AML-193 (cell line): ENCODE measurements around the gene ENGASE.
A peak's percentile ranks its signal among the peaks of the same experiment; 100 is the strongest.

Experiments
- DNase-seq, 2 experiments: peaks; one replicate each; lab custom pipeline; 2025; lab: John Stamatoyannopoulos, UW

The ENGASE gene

DNA sequence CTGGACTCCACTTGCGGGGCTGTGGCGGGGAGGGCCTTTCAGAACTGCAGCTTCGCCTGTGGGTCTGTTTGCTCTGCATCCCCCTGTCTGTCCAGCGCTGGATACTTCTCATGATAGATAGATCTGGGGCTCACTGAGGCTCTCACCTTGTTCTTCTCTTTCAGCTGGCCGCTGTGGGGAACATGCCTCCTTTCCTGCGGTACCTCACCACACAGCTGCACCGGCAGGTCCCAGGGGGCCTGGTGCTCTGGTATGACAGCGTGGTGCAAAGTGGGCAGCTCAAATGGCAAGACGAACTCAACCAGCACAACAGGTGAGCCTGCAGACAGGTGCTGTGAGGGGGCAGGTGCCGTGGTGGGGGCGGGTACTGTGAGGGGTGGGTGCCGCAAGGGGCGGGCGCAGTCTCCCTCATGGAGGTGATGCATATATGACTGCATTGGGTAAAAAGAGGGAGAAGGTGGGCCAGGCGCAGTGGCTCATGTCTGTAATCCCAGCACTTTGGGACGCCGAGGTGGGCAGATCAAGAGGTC, 6.2 kb downstream of the ENGASE start:
- no peak for DNase-seq

DNA sequence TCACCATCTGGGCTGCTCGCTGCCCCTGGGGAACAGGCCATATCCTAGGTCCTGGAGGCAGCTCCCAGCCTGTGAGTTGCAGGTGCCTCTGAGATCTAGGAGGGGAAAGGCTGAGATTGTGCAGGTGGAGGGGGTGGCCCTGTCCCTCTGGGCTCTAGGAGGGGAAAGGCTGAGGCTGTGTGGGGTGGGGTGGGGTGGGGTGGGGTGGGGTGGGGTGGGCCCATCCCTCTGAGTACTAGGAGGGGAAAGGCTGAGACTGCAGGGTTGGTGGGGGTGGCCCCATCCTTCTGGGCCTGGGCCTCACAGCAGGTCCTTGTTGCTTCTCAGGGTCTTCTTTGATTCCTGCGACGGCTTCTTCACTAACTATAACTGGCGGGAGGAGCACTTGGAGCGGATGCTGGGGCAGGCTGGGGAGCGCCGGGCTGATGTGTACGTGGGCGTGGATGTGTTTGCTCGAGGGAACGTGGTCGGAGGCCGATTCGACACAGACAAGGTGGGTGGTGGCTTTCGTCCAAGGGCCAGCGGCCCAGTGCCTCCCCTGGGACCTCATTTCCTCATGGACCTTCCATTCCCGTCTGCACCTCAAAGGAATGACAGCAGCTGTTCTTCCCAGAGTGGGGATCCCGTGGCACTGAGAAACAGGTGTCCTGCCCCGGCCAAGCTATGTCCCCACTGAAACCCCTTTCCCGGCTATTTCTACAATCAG, 7.1 kb downstream of the ENGASE start:
- DNase-seq: no peak

DNA sequence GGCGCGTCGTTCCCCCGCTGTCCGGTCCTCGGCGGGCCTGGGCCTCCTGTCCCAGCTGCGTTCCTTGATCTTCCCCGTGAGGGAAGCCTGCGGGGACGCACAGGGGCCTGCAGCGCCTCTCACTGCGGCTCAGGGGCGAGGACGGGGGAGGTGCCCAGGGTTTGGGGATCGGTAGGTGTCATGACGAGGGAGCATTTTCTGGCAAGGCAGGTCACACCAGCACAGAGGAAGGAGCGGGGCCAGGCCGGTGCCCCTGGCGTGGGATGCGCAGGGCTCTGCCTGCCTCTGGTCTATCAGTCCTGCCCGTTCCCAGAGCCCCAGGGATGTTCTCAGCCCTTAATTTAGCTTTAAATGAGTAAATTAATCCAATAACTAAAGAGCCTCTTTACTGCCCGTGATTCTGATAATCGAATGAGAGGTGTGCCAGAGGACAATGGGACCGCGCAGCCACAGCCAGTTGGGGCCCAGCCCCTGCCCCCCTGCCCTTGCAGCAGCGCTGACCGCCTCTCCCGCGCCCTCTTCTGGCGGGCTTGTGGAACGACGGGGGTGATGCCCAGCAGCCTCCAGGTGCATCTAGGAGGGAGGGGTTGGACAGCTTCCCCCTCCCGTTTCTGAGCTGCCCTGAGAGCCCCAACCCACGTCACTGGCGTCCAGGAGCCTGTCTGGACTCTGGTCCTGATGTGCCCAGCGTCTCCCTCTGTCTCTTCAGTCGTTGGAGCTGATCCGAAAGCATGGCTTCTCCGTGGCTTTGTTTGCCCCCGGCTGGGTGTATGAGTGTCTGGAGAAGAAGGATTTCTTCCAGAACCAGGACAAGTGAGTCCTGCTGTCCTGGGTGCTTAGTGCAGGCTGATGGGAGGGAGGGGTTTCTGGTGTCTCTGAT, 7.9 kb downstream of the ENGASE start:
- peak; percentile 16 to 20 for DNase-seq

DNA sequence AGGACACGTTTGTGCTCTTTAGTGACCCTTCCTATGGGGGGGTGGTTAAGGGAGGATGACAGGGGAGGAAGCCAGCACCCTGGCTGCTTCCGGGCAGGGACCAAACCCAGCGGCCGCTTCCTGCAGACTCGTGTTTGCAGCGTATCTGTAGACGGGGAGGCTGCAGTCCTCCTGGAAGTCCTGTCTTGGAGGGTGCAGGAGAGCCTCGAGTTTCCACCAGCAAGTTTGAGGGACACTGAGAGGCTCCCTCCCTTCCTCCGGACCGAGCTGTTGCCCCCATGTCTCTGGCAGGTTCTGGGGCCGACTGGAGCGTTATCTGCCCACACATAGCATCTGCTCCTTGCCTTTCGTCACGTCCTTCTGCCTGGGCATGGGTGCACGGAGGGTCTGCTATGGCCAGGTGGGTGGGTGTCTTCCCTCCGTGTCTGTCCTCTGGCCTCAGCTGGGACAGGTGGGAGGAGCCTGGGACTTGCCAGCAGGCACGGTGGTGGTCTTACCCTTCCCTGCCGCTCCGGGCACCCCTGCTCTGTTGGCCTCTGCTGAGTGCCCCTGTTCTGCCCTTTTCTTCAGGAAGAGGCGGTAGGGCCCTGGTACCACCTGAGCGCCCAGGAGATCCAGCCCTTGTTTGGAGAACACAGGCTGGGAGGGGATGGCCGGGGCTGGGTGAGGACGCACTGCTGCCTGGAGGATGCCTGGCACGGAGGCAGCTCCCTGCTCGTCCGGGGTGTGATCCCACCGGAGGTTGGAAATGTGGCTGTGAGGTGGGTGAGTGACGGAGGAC, 8.8 kb downstream of the ENGASE start:
- DNase-seq: no peak

DNA sequence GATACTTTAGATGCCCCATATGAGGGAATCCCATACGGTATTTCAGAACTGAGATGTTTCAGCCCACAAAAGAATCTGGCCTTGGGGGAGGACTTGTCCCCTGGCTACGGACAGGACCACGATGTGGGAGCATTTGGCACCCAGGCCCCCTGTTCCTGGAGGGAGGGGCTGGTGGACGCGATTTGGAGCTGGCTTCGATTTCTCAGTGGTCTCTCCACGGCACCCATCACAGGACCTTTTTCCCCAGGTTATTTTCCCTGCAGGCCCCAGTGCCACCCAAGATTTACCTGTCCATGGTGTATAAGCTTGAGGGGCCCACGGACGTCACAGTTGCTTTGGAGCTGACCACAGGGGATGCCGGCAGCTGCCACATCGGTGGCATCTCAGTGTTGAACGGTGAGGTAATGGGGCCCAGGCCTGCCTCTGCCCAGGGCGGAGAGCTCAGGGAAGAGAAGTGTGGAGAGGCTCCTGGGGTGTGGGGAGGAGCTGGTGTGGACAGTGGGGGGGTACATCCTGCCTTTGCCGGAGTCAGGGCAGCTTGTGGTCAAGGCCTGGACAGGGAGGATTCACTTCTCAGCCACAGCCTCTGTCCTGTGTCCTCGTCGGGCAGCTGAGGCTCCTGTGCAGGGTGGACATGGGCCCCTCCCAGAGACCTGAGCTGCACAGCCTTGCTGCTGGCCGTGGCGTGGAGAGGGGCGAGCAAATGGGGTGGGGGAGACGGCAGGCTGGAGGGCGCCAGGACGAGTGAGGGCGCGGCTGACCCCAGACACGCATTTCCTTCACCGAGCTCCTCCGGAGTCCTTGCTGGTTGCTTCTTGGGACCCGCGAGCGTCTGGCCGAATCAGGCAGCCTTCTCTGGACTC, 9.9 kb downstream of the ENGASE start:
- DNase-seq: no peak

DNA sequence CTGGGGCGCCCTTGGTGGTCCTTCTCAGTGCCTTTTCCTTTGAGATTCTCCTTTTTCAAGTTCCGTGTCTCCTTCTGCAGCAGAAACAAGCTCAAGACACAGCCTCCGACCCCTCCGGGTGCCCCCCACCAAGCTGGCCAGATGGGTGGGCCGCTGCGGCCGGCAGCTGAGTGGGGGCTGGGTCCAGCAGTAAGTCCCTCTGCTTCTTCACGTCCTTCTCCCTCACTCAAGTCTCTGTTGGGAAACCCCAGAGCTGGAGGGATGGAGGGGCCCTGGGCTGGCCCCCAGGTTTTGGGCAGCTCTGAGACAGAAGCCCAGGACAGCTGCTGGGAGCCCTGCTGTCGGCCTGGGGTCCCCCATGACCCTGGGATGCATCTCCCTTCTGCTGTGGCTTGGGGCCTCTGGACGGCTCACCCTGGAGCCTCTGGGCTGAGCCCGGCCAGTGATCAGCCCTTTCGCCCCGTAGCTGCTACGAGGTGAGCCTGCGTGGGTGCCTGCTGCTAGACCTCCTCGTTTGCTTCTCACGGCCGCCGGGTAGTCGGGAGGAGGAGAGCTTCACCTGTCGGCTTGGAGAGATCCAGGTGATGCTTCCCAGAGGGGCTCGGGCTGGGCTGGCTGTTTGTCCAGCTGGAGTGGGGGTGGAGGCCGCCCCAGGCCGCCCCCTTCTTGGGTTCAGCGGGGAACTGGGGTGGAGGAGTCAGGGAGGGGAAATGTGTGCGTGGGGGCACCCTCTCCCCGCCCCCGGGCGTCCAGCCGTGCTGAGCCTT, 10.7 kb downstream of the ENGASE start:
- no peak for DNase-seq

DNA sequence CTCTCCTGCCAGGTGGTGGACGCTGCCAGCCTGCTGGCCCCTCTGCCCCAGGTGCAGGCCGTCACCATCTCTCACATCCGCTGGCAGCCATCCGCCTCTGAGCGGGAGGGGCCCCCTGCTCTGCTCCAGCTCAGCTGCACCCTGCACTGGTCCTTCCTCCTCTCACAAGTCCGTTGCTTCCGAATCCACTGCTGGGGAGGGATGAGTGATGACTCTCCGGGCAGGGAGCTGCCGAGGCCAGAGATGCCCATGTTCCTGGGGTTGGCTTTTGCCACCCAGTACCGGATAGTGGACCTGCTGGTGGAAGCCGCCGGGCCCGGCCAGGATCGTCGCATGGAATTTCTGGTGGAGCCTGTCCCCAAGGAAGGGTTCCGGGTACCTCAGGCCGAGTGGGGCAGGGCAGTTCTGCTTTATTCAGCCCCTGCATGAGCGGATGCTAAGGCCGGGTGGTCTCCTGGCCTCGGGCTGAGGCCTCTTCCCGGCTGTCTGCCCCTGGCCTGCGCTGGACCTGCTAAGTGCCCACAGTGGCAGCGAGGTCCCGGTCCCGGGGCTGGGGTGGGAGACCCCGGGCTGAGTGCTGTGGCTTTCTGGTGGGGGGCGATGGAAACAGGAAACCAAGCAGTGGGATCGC, 11.4 kb downstream of the ENGASE start:
- DNase-seq: no peak

DNA sequence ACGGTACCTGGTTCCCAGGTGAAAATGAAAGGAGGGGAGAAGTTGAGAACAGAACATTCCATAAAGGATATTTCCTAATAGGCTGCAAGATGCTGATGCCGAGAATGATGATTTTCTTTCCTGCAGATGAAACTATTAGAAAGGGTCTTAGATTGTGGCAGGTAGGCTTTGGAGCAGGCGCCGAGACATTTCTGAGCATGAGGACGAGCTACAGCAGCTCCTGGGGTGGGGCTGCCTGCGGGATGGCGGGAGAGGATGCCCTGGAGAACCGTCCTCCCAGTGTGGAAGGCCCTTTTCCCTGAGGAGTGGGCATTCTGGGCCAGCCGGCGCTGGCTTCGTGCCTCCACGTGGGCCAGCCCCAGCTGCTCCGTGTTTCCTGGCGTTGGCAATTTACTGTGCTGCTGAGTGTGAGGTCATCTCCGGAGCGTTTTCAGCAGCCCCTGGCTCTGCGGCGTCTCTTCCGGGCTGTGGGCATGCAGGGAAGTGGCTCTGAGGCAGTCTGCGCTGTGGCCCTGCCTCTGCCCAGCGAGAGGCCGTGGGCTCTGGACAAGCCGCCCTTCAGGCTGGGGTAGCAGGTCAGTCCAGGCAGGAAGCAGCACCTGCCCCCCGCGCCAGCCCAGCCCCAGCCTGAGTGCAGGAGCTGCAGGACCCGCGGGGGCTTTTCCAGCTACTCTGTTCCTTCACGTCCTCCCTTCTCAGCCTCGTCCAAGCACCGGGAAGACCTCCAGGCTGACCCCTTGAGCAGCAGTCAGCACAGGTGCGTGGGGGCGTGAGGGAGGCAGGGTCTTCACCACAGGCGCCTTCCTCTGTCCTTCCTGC, 12.2 kb downstream of the ENGASE start:
- no peak for DNase-seq

DNA sequence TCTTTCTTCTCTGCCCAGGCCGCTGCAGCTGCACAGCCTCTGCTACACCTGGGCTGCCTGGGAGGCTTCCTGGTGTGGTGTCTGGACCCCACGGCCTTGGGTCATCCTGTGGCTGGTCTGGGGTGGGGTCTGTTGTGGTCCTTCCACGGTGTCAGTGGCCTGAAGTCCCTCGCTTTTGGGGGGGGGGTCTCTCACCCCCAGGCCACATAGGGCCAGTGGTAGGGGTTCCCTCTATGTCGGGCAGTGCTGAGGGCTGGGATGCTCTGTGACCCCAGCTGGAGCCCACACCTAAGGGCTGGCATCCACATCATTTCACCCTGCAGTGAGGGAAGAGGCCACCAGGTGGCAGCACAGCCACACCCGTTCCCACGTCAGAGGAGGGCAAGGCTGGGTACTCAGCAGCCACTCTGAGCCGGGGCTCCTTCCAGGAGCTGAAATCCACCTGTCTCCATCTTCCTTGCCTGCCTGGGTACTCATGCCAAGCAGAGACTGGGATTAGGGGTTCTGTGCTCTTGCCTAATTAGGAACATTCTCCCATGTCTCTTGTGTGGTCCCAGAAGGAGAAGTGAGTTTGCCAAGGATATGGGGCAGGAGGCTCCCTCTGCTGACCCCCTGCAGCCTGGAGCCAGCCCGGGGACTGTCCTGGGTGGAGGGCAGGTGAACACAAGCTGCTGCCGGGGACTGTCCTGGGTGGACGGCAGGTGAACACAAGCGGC, 13.0 kb downstream of the ENGASE start:
- DNase-seq: peak; percentile 60 to 70

DNA sequence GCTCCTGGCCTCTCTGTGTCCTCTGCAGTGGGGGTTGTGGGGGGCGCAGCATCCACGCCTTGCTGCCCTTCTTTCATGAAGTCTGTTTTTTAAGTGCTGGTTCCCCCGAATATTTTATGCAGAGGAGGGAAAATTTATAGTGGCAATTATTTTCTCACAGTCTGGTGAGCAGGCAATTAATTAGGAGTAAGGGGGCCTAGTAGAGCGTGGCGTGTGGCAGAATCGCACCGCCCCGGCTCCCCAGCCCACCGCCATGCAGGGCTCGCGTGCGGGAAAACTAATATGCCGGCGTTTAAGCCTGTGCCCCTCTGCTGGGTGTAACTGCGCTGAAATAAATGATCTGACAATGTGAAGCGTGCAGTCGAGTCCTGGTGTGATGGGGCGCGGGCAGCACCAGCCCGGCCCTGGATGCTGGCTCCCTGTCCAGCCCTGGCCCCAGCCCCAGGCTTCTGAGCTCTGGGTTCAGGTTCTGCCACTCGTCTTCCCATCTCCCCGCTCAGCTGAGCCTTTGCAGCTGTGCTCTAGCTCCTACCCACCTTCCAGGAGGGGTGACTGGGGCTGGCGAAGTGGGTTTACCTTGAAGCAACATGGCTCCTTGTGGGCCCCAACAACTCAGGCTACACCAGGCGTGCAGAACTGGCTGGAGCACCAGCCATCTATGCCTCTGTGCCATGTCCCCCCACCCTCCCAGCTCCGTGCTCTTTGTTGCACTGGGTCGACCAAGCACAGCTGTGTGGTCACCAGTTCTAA, 13.8 kb downstream of the ENGASE start:
- DNase-seq: no peak

DNA sequence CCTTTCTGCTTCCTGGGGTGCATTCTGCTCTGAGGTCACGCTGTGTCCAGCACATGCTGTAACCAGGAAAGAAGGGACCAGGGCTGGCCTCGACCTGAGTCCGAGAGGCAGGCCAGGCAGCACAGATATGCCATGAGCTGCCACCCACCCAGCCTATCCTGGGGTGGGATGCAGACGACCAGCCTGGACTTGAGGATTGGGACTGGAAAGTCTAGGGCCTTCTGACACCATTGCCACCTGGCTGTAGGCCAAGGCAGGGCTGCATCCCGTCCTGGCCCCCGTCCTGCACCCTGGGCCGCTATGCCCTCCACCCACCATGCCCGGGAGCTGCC, 14.3 kb downstream of the ENGASE start:
- no peak for DNase-seq

DNA sequence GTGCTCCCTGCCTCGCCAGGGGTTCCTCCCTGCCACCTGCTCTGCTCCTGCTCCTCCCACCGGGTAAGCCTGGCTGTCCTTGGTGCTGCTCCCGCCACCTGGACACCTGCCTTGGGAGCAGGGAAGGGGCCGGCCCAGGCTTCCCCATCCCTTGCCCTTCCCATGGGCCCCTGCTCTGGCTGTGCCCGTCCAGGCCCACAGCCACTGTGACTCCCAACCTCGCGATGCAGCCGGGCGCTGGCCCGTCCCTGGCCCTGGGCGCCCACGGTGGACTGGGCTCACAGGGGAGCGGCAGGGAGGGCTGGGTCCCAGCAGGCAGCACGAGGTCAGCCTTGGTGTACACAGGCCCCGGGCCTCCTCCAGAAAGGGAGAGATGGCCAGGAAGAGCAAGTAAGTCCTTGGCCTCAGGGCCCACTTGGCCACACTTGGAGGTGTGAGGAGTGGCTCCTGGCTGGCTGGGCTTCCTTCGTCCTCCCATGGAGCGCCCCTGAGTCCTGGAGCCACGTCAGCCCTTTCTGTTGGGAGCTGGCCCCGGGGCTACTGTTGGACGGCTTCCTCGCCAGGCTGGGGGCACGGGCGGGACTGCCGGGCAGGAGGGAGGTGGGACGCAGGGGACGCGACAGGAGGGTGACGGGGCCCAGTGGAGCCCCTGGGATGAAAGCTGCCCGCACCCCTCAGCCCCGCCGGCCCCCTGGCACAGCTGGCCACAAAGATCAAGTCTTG, 15.3 kb downstream of the ENGASE start:
- no peak for DNase-seq

DNA sequence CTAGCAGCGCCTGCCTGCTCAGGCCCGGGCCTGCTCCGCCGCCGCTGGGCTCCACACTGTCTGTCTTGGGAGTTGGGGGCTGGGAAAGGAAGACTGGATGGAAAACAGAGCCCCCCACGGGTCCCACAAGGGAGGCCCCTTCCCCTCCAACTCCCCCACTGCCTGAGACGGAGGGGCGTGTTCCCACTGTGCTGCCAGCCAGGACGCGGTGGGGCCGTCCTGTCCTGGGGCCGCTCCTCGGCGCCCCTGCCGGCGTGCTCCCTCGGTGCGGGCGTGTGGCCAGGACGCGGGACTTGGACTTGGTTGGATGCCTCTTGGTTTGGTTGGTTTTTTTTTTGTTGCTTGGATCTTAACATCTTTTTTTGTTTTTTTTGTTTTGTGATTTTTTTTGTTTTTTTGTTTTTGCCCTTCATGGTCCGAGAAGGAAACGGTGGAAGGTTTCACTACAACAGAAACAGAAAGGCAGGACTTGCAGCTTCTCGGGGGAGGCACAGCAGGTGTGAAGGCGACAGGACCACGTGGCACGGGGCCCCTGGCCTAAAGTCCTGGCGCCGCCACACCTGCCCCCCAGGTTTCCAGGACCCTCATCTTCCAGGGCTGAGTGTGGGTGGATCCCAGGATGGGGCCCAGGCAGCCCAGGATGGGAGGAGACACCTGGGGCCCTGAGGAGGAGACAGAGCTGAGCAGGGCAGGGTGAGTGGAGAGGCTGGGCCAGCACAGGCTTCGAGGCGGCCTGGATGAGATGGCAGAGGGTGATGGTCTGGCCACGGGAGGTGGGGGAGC, 16.0 kb downstream of the ENGASE start:
- DNase-seq: no peak

DNA sequence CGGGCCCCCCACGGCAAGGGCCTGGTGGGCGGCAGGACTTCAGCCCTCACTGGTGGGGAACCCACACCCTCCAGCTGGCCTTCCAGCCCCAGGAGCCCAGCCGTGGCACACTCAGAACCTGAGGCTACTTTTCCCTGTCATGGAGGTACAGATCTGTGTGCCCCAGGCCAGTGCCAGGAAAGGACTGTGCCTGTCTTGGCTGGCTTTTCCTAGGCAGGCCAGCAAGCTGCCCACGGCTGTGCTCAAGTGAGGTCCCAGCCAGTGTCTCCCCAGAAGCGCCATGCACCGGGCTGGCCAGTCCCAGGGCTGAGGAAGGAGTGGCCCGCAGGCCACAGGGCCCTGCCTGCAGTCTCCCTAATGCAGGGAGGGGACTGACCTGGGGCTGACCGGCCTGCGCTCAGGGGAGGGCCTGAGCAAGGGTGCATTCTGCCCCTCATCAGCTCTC, 16.6 kb downstream of the ENGASE start:
- DNase-seq: no peak

DNA sequence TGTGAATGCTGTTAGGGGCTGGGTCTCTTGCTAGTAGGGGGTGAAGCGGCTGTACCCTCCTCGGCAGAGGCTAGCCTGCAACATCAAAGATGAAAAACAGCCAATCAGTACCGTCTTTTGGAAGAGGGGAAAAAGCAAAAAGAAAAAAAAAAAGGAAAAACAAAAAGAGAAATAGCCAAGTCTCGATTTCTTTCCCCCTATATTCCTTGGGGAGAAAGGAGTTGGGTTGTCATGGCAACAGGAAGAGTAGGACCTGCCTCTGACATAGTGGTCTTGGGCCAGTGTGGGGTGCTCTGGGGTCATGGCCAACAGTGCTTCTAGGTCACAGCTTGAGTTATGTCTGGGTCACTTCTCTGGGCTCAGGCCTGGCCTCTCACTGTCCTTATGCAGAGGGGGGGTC, 17.9 kb downstream of the ENGASE start:
- no peak for DNase-seq

DNA sequence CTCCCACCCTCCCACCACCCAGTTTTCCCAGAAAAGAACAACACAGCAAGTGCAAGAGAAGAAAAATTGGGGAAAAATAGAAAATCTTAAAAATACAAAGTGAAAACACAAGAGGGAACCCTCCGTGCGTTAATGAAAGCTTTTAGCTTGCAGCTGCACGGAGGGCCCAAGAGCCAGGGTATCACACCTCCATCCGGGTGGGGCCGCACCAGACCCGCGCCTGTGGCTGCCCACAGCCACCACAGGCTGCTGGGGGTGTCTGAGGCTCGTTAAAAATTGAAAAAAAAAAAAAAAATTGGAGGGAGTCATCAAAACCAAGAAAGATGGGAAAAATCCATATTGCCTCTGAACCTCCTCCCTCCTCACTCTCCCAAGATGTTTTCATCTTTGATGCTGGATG, 18.6 kb downstream of the ENGASE start:
- no peak for DNase-seq
